NOMO-1 (cell line): ENCODE data around the gene PALD1.

Experiments used
- DNase-seq, 2 experiments: peaks; one replicate each; lab custom pipeline; 2025; ENCODE audit not compliant: unreplicated experiment in 2 of 2; lab: John Stamatoyannopoulos, UW

PALD1 gene

DNA sequence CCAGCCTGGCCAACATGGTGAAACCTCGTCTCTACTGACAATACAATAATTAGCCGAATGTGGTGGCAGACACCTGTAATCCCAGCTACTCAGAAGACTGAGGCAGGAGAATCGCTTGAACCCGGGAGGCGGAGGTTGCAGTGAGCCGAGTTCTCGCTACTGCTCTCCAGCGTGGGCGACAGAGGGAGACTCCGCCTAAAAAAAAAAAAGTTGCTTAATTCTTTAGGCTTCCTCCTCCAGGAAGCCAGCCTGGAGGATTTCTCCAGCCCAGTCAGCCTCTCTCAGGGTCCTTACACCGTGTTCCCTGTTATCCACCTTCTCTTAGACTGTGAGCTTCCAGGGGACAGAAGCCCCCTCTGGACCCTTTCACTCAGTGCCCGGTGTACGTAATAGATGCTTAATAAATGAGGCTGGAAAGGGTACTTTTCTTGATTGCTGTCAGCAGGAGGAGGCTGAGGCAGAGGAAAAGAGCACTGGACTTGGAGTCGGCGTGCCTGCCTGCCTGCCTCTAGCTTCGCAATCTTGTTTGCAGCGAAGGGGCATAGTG lies 20.7 kb upstream of the PALD1 start:
- DNase-seq, result no peak

DNA sequence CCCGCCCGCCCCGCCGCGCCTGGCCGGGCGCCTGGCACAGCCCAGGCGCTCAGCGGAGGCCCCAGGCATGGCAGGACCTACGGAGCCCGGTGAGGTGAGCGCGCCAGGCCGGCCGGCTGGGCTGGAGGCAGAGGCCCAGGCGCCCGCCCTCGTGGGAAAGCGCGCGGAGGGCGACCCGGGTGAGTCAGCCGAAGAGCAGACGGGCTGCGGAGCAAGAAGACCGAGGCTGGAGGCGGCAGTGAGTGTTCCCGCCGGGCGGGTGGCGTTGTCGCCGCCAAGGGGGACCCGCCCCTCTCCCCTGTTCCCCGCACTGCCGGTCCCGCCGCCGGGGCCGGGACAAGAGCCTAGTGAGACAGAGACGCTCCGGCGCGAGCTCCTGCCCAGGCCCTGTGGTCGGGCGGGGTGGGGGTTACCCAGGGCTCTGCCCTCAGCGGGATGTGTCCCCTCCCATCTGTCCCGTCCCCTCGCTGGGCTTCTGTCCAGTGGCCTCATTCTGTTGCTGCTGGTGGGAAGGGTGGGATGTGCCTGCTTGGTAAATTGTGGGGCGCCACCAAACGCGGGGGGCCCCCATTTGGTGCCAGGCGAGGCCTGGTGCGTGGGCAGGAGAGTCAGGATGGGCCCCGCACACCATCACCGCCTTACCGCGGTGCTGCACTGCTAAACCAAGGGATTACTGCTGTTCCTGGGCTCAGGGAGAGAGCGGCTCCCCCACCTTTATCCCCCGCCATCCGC lies 20.1 kb upstream of the PALD1 start:
- DNase-seq, result peak; percentile 27 to 35

DNA sequence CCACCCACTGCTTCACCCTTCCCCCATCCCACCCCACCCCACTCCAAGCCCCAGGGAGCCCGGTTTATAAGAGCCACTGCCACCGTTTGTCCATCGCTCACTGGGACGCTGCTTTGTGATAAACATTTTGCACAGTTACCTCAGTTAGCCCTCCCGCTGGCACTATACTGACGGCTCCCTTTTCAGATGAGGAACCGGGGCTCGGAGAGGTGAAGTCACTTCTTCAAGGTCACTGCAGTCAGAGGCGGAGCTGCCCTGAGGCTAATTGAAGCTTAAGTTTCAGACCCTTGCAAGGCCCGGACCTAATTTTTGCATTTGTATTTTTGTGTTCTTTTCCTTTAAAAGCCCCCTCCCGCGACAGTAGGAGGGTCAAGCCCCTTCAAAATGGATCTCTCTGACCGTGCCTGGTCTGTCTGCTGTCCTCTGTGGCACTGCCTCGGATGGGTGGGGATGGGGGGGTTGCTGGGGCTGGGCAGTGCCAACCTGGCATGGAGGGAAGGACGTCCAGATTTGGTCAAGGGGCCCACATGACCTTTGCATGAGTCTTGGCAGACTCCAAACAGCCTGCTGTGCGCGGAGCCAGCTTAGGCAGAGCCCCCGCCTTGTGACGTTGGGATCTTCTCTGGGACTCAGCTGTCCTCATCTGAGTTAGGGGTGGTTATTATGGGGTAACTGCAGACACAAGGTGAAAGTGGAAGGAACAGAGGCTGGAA lies 19.4 kb upstream of the PALD1 start:
- DNase-seq, result no peak

DNA sequence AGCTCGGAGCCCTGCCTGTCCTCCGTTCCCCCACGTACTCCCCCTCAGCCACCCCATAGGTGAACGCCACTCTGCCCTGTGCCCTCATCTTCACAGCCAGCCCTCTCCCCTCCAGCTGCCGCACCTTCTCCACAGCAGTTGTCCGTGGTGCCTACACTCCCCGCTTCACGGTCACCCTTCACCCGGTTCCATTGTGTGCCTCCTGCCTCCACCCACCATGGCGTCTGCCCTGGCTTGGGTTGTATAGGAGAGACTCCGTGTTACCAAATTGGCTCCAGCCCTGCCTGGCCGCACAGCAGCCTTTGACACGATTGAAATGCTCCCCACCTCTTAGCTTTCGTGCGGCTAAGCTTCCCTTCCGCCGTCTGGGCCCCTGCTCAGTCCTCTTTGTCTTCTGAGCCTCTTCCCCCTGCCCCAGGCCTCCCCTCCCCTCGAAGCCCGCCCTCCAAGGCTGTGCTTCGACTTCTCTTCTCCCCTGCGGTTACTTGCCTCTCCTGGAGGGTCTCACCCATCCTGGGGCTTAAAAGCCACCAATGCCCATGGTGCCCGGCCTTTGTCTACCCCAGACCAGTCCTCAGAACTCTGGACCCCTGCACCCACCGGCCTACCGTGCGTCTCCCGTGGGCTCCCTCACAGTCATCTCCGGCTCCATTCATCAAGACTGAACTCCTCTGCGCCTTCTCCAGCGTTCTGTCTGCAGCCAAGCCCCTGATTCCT lies 18.6 kb upstream of the PALD1 start:
- DNase-seq, result no peak

DNA sequence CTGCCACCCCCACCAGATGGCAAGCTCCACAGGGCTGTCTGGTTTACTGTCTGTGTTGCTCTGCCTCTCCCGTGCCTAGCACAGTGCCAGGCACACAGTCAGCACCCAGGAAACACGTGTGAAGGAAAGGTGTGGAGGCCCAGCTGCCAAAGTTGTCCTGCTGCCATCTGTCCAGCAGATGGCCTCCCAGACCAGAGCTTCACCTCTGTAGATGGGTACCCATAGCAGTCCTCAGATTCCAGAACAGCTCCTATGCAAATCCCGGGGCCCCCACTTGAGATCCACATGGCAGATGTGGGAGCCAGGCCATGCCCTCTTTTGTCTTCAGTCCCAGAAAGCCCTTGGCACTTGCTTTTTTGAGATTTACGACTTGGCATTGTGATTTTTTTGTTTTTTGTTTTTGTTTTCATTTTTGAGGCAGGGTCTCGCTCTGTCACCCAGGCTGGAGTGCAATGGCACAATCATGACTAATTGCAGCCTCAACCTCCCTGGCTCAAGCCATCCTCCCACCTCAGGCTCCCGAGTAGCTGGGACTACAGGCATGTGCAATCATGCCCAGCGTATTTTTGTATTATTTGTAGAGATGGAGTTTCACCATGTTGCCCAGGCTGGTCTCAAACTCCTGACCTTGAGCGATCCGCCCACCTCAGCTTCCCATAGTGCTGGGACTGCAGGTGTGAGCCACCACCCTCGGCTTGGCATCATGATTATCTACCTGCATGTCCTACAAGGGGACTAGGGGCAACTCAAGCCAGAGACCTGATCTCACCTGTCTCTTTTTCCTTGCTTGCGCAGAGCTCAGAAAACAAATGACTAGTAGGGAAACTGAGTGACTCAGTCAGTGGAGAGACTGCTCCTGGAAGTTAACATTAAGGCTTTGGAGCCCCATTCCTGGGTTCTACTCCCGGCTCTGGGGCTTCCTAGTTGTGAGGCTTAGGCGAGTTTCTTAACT lies 16.9 kb upstream of the PALD1 start:
- DNase-seq, result peak in 1 of 2 experiments; percentile 22

DNA sequence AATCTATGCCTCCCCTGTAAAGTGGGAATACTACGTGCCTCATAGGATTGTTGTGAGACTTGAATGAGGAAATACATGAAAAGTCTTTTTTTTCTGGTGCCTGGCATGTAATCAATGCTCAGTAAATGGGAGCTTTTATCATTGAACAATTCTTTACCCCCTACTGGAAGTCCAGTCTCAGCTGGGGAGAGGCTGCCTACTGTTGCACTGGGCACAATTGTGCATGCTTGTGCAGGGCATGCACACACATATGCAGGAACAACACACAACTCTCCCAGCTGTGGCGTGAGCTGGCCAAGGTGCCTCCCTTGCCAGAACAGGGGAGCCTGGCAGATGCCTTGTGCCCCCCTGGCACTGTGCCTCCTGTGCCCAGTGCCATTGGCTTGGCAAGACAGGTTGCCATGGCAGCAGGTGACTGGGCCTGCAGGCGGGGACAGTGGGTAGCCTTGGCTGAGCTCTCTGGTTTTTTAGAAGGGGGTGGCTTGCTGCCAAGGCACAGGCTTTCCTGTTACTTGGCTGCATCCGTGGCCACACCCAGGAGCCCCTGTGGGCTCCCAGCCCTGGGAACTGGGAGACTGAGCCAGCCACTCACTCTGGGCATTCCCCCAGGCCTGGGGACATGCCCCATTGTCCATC lies 16.1 kb upstream of the PALD1 start:
- DNase-seq, result no peak

DNA sequence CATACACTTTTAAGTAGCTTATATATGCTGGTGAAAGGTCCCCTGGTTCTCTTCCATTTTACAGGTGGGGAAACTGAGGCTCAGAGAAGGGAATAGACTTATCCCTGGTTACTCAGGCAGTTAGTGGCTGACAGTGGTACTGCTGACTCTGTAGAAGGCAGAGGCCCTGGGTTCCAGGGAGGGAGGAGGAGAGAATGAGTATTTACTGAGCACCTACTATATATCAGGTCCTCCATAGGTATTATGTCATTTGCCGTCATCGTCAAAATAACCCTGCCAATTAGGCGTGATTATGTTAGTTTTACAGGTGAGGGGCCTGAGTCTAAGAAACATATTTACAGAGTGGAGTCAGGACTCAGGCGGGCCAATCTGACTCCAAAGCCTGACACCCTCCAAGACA lies 13.3 kb upstream of the PALD1 start:
- DNase-seq, result no peak

DNA sequence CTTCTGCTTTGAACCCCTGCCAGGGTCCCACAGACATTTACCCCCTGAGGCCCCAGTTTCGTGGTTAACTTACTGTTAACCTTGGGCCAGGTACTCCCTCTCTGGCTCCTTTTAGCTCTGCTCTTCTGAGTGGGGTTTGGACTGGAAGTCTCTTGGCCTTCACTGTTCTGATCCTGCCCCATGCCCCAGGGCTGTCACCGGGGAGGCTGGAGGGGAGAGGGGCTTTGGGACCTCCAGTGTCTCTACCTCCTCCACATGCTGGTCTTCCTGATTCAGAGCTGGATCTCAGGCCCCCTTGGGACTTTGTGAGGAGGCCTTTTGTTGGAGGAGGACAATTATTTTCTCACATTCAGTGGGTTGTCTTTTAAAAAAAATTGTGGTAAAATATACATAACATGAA lies 12.7 kb upstream of the PALD1 start:
- DNase-seq, result no peak

DNA sequence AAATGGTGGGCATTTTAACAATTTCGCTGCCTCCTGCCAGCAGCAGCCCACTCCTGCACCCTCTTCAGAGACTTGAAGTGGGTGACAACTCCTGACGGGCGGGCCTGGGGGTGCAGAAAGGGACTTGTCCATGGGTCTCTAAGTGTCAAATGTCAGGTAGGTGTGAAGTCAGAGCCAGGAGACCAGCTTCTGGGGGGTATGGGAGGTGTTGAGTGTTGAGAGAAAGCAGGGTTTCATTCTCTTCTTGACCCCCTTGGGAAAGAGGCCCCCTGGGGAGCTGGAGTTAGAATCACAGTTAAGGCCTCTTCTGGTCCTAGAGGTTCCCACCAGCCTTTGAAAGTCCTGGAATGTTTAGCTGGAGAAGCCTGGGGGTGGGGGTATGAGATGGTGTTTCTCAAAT lies 11.6 kb upstream of the PALD1 start:
- DNase-seq, result no peak

DNA sequence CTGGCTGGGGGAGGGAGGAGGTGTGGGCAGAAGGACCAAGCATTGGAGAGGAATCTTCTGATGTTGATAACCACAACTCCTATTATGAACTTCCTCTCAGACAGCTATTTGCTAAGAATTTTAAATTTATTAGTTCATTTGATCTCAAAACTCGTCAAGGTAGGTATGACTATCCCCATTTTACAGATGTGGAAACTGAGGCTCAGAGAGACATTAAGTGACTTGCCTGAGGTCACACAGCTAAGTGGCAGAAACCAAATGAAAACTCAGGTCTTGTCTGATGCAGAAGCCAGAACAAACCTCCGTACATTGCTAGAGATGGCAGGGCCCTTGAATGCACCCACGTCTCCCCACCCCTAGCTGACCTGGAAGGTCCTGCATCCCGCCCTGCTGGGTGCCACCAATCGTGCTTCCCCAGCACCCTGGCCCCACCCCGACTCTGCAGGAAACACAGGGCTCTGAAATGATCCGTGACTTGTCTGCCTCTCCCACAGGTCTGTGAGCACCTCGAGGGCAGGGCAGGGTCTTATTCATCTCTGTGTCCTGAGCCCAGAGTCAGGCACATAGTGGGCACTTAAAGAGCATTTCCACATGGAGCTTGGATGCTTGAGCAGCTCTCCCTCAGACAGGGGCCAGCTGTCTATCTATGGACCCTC lies 5.6 kb upstream of the PALD1 start:
- DNase-seq, result no peak

DNA sequence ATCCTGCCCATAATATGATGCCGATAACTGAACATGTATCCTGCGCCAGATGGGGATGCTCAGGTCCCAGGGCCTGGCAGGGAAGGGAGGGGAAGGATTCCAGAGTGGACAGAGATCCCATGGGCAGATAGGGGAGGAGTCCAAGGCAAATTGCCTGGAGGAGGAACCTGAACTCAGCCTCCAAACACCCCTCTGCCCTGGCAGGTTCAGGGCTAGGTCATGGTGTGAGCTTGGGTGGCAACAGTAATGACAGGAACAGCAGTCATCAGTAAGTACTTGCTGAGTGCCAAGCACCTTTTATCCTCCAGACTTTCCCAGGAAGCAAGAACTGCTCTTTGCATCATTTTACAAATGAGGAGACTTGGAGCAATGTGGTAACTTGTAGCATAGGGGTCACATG lies 3.8 kb upstream of the PALD1 start:
- DNase-seq, result no peak

DNA sequence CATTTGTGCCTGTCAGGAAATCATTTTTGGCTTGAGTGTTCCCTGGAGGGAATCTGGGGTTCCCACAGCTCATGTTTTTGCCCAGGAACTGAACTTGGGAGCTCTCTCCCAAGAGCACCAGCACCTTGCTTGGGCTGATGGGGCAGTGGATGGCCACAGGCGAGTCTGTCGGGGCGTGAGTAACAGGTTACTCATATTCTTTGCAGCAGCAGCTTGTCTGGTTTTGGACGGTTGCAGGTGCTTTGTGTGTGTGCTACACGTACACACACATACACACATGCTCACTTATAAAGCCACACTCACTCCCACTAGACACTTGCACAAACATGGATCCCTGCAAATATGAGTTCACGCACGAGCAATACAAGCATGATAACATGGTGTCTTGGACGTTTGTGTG lies 2.9 kb upstream of the PALD1 start:
- DNase-seq, result no peak

DNA sequence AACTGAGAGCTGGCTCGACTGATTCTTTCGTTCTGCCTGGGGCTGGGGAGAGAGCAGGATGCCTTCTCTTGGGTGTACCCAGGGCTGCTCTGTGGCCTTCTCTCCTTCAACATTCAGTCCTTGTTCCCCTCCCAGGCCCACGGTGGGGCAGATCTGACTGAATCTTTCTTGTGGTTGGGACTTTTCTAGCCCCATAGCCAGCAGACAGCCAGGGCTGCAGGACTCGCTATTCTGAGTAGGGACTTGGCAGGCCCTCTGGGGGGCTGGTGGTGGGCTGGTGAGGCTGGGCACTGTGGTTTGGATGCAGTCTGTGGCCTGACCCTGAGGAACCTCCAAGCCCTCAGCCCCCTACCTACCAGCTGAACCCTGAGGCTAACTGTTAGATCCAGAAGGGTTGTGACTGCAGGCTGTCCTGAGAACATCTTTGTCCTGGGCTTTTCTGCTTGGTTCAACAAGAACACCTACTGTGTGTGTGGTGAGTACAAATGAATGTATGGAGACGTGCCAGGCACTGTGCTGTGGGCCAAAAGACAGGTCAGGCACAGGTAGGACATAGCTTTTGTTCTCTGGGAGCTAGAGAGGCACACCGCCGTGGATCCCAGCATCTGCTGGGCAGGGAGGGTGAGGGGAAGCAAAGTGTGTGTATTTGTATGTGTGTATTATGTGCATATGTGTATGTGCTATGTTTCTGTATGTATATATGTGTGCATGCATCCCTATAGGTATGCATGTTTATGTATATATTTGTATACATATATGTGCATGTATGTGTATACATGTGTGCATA lies 2.1 kb upstream of the PALD1 start:
- DNase-seq, result no peak

DNA sequence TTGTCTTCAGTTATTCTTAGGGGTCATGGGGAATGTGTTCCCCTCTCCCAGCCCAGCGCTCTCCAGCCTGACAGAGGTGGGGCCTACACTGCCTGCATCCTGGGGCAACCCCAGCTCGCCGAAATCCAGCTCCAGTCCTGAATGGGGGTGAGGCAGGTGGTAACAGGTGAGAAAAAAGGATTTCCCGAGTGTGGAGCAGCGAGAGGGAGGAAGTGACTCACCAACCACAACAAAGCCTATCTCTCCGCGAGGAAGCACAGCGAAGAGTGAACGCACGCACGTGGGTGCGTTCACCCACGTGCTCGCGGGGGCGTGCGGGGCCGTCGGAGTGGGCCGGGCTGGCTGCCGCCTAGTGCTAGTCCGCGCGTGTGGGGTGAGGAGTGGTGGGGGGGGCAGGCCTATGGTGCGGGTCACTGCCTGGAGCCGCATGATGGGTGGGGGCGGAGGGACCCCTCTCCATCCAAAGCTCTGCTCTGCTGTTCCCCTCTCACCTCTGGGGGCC lies 855 bp upstream of the PALD1 start:
- no peak for DNase-seq

DNA sequence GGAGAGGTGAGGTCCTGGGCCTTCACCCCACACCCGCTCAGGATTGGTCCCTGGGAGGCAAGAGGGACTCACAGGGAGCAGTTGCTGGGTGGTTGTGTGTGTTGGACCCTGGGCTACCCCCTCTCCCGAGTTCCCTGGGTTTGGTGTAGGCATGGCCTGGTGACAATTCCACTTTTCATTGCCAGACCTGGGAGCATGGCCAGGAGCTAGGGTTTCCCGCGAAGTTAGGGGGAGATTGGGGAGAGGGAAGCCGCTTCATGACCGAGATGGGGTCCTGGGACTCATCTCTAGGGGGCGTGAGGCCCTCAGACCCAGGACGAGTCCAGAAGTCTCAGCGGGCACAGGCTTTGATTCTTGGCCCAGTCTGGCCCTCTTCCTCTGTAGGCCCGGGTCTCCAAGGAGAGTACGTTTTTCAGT lies 606 bp downstream of the PALD1 start:
- DNase-seq, result no peak

DNA sequence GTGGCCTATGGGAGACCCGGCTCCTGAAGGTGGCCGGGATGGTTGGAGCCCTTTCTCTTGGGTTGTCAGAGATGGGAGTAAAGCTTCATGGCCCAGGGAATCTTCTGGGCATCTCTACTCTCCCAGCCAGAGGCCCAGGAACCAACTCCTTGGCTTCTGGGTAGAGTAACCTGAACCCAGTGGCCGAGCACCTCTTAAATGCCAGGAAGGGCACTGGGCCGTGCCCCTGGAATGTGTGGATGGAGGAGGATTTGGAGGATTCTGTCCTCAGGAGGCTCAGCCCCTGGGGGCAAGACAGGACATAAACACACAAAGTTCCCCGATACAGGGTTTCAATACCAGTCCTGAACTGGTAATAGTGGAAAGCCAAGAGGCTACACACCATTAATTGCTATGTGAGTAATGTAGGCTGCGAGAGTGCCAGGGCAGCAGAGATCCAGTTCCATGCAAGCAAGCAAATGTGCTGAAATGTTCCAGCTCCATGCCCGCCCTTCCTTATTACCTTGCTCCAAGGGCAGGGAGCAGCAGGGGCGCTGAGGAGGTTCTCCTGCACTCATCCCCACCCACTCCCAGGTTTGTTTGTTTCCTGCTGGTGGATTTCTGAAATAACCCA lies 1.2 kb downstream of the PALD1 start:
- DNase-seq, result no peak

DNA sequence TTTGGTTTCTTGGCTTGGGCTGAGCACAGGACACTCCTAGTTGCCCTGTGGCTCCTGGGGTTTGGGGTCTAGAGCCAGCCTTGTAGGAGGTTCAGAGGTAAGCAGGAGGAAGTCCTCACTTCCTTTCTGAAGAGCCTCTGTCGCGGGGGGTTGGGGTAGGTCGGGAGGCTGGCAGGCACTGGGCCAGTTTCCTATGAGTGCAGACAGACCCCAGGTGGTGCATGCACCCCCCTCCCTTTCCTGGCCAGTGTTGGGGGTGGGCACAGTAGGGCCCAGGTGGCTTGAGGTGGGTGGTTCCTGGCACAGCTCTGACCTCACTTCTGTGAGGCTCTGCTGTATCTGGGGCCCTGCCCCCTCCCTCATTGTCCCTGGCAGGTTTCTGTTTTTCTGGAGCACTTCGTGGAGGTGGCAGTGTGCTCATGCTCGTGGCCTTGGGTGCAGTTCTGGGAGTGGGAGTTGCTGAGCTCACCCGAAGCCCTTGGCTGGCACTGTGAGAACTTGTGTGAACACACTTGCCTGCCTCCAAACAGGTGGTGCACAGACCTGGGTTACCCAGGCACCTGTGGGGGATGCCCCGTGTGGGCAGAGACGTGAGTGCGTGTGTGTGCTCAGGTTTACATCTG lies 1.8 kb downstream of the PALD1 start:
- DNase-seq, result peak; percentile 35 to 41

DNA sequence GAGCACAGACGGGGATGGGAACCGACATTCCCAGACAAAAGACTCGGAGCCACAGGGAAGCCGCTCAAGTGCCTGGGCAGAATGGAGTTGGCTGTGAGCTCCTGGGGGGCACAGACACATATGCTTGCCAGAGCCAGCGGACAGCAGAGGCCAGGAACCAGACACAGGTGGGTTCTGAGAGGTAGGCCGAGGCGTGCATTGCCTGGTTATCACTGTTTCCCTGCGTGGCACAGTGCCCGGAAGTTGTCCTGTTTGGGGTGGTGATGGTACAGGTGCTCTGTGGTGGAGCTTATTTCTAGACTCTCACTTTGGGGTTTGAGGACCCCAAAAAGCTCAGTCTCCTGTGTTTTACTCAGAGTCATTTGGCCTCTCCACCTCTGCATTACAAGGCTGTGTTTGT lies 2.5 kb downstream of the PALD1 start:
- DNase-seq, result no peak
